RPMI7951 (cell line): ENCODE results near the gene ASTN2. TPM values are rescaled to one million over a fixed set of nuclear protein-coding genes. Genes with fewer than 3 reads are reported as not detected.
"Not testable (repeated sequence)": the region's sequence is repeated elsewhere in the genome, so short reads cannot be mapped to it uniquely, and the experiment has no call there.

Experiments
- DNase-seq: peaks from one replicate; pipeline ENCODE4 v3.0.0-alpha.2; 2012; ENCODE audit warnings: low read depth
- total RNA-seq: library from RNA; depleted of rRNA; stranded (reverse); fragments of >200 nt; shearing (Covaris generic); gene quantifications from 2 replicates; pipeline ENCODE4 v1.2.3, GENCODE V29; 2014

Gene ASTN2
- total RNA-seq, 1 experiment from 2014 or later = 5.2 TPM

- DNase-seq = no peak
Observed at GRCh38 chr9:116924462-116925110, 490.3 kb downstream of the ASTN2 start.

DNA sequence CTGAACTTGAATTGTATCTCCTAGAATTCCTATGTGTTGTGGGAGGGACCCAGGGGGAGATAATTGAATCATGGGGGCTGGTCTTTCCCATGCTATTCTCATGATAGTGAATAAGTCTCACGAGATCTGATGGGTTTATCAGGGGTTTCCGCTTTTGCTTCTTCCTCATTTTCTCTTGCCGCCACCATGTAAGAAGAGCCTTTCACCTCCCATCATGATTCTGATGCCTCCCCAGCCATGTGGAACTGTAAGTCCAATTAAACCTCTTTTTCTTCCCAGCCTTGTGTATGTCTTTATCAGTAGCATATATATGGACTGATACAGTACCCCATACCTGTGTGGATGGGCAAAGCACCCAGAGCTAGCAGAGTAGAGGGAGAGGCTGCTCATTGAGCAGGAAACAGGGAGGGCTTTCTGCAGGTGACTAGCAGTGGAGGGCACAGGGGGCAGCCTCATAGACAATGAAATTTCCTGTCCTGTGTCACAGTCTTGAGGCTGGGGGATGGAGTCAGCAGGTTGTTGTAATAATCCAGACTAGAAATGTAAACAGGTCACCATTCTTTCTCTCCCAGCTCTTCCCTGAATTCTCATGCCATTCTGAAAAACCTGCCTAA is 496.9 kb downstream of the ASTN2 start:
- not testable (repeated sequence) for DNase-seq

DNA sequence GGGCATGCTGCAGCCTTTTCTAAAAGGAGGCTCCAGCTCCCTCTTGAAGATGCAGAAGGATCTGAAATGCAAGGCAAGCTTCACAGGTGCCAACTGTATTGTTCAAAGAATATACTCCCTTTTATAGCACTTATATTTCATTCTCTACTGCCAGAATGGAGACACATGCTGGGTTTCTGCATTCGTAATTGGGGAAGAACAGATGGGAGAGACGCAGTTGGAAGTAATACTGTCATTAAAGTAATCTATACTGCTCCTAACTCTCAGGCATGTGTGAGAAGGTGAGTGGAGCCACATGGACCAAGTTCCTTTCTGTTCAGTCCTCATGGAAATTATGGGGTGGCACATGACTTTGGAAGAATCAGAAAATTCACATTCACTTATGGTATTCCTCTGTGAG is 501.3 kb downstream of the ASTN2 start:
- DNase-seq = no peak

DNA sequence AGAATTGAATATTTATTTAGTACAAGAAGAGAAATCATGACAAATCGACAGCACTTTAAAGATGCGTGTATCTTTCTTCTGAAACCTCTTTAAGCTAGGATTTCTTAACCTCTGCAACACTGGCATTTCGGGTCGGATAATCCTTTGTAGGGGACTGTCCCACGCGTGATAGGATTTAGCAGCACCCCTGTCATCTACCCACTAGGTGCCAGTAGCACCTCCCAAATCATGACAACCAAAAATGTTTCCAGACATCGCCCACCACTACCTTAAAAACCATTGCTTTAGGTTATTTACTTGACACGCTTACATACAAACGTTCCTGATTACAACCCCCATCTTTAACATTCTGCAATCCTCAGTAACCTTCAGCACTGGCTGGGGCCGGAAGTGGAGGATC is 504.7 kb downstream of the ASTN2 start:
- no peak for DNase-seq

- DNase-seq = no peak
Observed at GRCh38 chr9:116907989-116908388, 506.9 kb downstream of the ASTN2 start.

DNA sequence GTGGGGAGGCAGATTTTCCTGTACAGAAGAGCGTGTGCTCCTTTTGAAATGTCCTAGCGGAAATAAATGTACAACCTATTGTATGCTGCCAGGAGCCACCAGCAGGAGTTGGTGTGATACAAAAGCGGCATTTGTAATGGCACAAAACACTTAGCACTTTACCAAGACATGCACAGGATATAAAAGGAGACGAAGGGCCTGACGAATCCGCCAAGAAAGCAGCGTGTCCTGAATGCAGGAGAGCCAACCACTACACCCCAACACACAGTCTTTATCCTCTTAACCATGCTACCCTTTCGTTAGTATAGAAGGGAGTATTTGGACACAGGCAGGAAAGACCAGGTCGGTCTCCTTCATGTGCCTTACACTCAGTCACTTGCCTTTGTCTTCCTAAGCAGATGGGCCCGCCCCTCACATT is 509.7 kb downstream of the ASTN2 start:
- no peak for DNase-seq

DNA sequence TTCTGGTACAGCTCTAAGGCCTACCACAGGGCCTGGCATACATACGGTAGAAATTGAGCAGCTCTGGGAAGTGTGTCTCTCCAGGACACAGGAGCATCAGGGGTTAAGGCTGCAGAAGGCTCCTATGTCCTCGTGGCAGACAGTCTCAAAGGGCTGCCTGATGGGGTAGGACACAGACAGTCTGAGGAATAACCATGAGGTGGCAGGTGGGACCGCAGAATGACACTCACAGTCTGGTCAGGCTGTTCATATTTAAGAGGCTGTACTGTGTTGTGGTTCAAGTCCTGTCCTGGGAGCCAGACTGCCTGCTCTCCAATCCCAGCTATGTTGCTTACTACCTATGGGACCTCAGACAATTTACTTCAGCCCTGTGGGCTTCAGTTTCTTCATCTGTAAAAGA is 510.7 kb downstream of the ASTN2 start:
- DNase-seq = no peak

DNA sequence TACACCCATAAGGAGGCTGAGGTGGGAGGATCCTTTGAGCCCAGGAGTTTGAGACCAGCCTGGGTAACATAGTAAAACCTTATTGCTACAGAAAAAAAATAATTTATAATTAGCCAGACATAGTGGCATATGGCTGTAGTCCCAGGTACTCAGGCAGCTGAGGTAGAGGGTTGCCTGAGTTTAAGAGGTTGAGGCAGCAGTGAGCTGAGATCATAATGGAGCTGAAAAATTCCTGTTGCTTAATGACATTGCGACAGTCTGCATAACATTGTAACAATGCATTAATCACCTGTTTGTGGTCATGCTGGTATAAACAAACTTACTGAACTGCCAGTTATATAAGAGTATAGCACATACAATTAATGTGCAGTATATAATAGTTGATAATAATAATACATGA is 513.6 kb downstream of the ASTN2 start:
- no peak for DNase-seq

DNA sequence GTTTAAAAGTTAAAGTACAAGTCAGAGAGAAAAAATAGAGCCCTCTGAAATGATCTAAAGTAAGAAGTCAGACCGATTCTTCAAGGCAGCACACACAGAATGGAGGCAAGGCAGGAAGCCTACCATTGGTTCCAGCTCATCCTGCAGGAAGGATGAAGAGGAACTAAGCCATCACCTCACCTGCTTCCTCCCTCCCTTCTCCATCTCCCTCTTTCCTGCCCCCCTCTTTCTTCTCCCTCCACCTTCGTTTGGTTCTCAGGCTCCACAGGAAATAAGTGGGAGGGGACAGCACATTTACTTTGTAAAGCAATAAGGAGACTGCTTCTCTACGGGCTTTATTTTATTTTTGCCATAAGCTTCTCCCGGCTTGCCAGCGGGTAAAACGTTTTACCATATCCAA is 514.3 kb downstream of the ASTN2 start:
- no peak for DNase-seq

- DNase-seq = no peak
Observed at GRCh38 chr9:116900007-116900367, 514.9 kb downstream of the ASTN2 start.

DNA sequence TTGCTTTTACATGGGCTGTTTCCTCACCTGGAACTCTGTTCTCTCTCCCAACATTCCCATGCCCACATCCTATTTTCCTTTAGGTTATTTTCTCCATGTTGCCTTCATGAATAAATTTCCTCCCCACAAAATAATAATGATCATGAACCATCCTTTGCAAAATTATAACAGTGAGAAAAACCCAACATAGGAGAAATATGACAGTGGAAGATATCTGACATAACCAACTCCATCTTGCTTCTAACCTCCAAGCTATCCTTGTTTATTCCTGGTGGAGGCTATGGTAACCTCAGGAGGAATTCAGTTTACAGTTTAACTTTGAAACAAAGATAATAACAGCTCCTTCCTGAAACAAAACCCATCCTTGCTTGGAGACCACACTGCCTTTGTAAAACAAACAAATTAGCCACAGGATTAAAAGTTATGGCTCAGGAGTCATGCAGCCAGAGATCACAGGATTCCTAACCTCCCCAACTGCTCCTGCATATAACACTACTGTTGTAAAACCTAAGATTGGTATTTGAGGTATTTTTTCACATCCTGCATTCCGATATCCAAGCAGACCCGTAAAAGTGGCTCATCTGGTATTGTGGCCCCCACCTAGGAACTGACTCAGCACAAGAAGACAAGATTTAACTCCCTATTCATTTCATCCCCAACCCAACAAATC is 515.4 kb downstream of the ASTN2 start:
- peak; percentile 9 for DNase-seq

DNA sequence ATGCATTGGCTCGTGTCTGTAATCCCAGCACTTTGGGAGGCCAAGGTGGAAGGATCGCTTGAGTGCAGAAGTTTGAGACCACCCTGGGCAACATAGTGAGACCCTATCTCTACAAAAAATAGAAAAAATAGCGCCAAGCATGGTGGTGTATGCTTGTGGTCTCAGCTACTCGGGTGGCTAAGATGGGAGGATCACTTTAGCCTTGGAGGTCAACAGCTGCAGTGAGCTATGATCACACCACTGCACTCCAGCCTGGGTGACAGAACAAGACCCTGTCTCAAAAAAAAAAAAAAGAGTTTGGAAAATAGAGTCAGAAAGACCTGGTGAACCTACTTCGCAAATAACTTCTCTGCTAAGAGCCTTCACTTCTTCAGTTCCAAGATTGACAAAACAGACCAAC is 516.7 kb downstream of the ASTN2 start:
- not testable (repeated sequence) for DNase-seq

DNA sequence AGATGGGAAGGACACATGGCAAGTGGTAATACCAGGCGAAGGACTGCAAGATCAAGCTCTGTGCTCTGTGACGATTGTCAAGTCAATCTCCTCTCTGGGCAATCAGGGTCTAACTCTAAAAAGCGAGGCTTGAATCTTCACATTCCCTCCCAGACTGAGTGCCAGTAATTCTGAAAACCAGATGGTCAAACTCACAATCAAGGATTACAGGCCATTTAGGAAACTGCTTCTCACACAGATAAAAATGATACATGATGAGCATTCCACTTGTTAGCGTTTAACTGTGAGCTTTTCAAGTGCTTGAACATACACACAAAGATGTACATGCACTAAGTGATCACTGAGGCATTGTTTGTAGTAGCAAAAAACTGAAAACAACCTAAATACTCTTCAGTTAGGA is 517.7 kb downstream of the ASTN2 start:
- no peak for DNase-seq

GRCh38 chr9:116895961-116896360 is 518.9 kb downstream of the ASTN2 start:
- no peak for DNase-seq

DNA sequence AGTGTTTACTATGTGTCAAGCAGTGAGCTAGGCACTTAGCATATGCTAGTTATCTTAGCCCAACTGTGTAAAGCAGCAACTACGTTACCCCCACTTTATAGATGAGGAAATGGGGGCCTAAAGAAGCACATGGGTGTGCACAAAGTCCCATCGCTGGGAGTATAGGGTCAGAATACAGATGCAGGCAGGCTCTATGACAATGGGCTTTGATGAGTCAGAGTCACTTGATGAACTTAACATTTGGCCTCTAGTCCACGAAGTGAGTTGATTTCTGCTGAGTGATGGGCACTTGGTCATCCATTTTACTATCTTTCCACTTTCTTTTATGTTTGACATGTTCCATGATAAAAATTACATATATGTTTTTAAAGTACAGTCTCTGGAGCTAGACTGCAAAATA is 523.4 kb downstream of the ASTN2 start:
- no peak for DNase-seq

- not testable (repeated sequence) for DNase-seq
Observed at GRCh38 chr9:116888476-116888875, 526.4 kb downstream of the ASTN2 start.

DNA sequence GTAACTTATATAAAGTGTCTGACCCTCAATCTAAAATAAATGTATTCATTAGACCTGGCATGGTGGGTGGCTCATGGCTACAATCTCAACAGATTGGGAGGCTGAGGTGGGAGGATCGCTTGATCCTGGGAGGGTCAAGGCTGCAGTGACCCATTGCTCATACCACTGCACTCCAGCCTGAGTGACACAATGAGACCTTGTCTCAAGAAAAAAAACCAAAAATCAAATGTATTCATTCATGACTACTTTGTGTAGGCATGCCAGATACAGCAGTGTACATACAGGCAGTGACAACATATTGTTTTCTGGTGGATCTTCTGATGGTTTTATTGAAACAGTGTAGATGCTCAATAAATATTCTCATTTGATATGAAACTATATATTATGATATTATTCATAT is 526.8 kb downstream of the ASTN2 start:
- no peak for DNase-seq

DNA sequence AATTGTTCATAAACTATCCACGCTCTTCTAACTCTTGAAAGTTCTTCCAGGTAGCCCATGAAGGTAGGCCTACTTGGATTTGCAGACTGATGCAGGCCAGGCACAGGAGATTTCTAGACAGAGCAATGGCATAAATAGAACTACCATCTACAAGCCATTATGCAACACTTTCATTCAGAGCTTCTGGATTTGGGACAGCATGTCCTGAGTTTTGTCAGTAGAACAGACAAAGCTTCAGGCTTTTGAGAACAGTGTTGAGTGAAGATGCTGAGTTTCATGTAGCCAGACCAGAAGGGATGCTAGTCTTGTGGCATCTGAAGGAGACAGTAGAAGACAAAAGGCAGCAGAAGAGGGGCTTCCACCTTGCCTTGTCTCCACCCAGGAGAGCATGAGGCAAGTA is 531.2 kb downstream of the ASTN2 start:
- no peak for DNase-seq

GRCh38 chr9:116877072-116877471 is 537.8 kb downstream of the ASTN2 start:
- DNase-seq = no peak

GRCh38 chr9:116875576-116875975 is 539.3 kb downstream of the ASTN2 start:
- DNase-seq = no peak

DNA sequence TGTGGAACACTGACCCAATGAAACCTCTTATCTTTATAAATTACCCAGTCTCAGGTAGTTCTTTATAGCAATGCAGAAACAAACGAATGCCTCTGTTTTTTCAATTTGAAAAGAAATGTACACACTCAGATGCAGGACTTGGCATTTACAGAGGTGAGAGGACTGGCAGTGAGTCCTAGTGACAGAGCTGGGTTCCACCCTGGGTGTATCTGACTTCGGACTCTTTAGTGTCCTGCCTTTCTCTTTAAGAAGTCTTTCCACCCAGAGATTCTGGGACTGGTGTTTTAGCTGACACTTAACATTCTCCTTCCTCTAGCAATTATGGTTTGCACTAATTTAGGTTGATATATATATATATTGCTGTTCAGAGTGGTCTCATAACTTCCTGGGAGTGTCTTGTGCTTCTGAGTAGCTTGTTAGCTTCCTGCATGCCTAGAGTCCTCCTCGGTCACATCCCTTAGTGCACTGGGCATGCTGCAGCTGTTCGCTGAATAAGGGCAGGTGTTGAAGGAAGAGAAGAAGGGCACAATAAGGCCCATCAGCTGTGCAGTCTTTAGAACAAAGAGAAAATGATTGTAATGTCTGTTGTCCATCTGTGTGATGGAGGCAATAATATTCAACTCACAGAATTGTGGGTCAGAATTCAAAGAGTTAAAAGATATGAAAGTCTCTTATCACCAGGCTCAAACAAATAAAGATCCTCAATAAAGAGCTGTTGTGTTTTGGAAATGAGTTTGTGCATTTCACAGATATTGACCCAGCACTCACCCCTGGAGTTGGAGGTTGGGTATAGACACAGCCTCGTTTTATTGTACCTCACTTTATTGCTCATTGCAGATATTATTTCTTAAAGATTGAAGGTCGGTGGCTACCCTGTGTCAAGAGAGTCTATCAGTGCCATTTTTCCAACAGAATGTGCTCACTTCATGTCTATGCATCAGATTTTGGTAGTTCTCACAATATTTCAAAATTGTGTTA is 540.6 kb downstream of the ASTN2 start:
- no peak for DNase-seq

GRCh38 chr9:116873491-116873890 is 541.4 kb downstream of the ASTN2 start:
- no peak for DNase-seq
